G401.6 (cell line): ENCODE results near the gene PHTF2.

Source experiments
- FAIRE-seq: peaks from 2 replicates; lab custom pipeline; 2012; peaks lifted over from hg19 to GRCh38; lab: Jason Lieb, UNC

PHTF2 gene

GRCh38 chr7:77794000-77794399 lies 4.6 kb upstream of the PHTF2 start:
- FAIRE-seq: no peak

- no peak for FAIRE-seq
These were observed 2.5 kb upstream of the PHTF2 start for GRCh38 chr7:77796109-77796508.

GRCh38 chr7:77796960-77797359 lies 1.6 kb upstream of the PHTF2 start:
- FAIRE-seq: no peak

GRCh38 chr7:77797734-77798393 lies 709 bp upstream of the PHTF2 start:
- no peak for FAIRE-seq

- no peak for FAIRE-seq
These were observed 748 bp downstream of the PHTF2 start for GRCh38 chr7:77799078-77799964.

GRCh38 chr7:77800158-77800557 lies 1.6 kb downstream of the PHTF2 start:
- FAIRE-seq: no peak

GRCh38 chr7:77800730-77801129 lies 2.2 kb downstream of the PHTF2 start:
- no peak for FAIRE-seq

- no peak for FAIRE-seq
These were observed 4.2 kb downstream of the PHTF2 start for GRCh38 chr7:77802557-77803405.

- no peak for FAIRE-seq
These were observed 7.9 kb downstream of the PHTF2 start for GRCh38 chr7:77806425-77806824.

- FAIRE-seq: no peak
These were observed 9.9 kb downstream of the PHTF2 start for GRCh38 chr7:77808517-77808916.

- no peak for FAIRE-seq
These were observed 13.1 kb downstream of the PHTF2 start for GRCh38 chr7:77811516-77812289.

- no peak for FAIRE-seq
These were observed 13.7 kb downstream of the PHTF2 start for GRCh38 chr7:77812290-77812685.

- FAIRE-seq: no peak
These were observed 14.6 kb downstream of the PHTF2 start for GRCh38 chr7:77813180-77813579.

GRCh38 chr7:77819021-77819420 lies 20.4 kb downstream of the PHTF2 start:
- no peak for FAIRE-seq

GRCh38 chr7:77820967-77821366 lies 22.4 kb downstream of the PHTF2 start:
- FAIRE-seq: no peak

GRCh38 chr7:77822269-77822668 lies 23.7 kb downstream of the PHTF2 start:
- FAIRE-seq: no peak

GRCh38 chr7:77823787-77824186 lies 25.2 kb downstream of the PHTF2 start:
- no peak for FAIRE-seq

- FAIRE-seq: no peak
These were observed 26.1 kb downstream of the PHTF2 start for GRCh38 chr7:77824636-77825035.

GRCh38 chr7:77825131-77825530 lies 26.6 kb downstream of the PHTF2 start:
- no peak for FAIRE-seq

- FAIRE-seq: no peak
These were observed 27.7 kb downstream of the PHTF2 start for GRCh38 chr7:77826300-77826699.

GRCh38 chr7:77827999-77828398 lies 29.4 kb downstream of the PHTF2 start:
- FAIRE-seq: no peak
